ENCODE results near the gene ADCY2.
A peak's percentile ranks its signal among the peaks of the same experiment; 100 is the strongest.

ADCY2 gene

DNA sequence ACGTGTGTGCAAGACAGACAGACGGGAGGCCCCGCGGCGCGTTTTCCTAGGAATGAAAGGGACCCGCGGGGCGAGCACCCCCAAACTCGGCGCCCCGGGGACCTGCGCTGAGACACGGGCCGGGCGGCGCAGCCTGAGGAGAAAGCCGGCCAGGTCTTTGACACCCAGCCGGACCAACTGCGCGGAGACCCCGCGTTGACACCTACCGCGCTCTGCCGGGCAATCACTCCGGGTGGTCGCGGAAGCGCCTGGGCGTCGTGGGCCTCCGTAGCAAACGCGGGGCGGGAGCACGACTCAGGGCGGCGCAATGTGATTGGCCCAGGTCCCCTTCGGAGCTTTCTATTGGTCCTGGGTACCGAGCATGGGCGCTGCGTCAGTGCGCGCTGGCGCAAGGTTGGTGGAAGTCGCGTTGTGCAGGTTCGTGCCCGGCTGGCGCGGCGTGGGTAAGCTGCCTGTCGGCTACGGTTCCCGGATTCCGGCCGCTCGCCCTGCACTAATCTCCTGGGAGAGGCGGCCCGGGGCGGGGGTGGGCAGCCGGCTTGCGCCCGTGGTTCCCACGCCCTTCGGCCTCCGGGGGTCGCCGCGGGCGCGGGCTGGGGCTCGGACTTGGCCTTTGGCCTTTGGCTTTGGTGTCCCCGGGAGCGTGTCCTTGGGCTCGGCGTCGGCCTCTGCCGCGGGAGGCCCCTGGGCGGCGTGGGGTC is 473.0 kb downstream of the ADCY2 start, which contains the start of the genes FASTKD3 and MTRR (continued):
- TF ChIP-seq ZFP37 (tag by site-specific recombination; IDR thresholded peaks at IDR 0.05) (0 out of 2 replicates have a peak, but pooled peaks have one; percentile 46), ZNF837 (tag by site-specific recombination; IDR thresholded peaks at IDR 0.05) (no peak), ZNF416 (tag by site-specific recombination; IDR thresholded peaks at IDR 0.05) (no peak), ZNF433 (tag by site-specific recombination; IDR thresholded peaks at IDR 0.05; ENCODE audit: low read depth) (no peak), ZNF621 (tag by site-specific recombination; IDR thresholded peaks at IDR 0.05) (no peak), ZNF626 (tag by site-specific recombination; IDR thresholded peaks at IDR 0.05) (no peak), ZNF561 (tag by site-specific recombination; IDR thresholded peaks at IDR 0.05; ENCODE audit: borderline replicate concordance) (peak; percentile 87), FEZF1 (tag by site-specific recombination; IDR thresholded peaks at IDR 0.05) (no peak), ZNF670 (tag by site-specific recombination; IDR thresholded peaks at IDR 0.05; ENCODE audit: low read depth) (no peak), ZNF202 (tag by site-specific recombination; IDR thresholded peaks at IDR 0.05; ENCODE audit: borderline replicate concordance) (no peak), GLI4 (tag by site-specific recombination; IDR thresholded peaks at IDR 0.05) (no peak), ZSCAN16 (tag by site-specific recombination; IDR thresholded peaks at IDR 0.05) (no peak), ZNF596 (tag by site-specific recombination; IDR thresholded peaks at IDR 0.05) (peak; percentile 10; the same call in 1 of the 2 replicates), ZNF121 (tag by site-specific recombination; IDR thresholded peaks at IDR 0.05) (no peak), ZNF677 (tag by site-specific recombination; IDR thresholded peaks at IDR 0.05) (no peak), WT1 (tag by site-specific recombination; IDR thresholded peaks at IDR 0.05) (no peak), TCF7L2 (IDR thresholded peaks at IDR 0.05; ENCODE audit: borderline replicate concordance, low read depth, low read length) (no peak), SALL2 (tag by site-specific recombination; IDR thresholded peaks at IDR 0.05; ENCODE audit: borderline replicate concordance) (no peak), BCL11A (tag by site-specific recombination; IDR thresholded peaks at IDR 0.05; ENCODE audit: low read depth) (no peak)
- TF ChIP-seq, protein P1, sequence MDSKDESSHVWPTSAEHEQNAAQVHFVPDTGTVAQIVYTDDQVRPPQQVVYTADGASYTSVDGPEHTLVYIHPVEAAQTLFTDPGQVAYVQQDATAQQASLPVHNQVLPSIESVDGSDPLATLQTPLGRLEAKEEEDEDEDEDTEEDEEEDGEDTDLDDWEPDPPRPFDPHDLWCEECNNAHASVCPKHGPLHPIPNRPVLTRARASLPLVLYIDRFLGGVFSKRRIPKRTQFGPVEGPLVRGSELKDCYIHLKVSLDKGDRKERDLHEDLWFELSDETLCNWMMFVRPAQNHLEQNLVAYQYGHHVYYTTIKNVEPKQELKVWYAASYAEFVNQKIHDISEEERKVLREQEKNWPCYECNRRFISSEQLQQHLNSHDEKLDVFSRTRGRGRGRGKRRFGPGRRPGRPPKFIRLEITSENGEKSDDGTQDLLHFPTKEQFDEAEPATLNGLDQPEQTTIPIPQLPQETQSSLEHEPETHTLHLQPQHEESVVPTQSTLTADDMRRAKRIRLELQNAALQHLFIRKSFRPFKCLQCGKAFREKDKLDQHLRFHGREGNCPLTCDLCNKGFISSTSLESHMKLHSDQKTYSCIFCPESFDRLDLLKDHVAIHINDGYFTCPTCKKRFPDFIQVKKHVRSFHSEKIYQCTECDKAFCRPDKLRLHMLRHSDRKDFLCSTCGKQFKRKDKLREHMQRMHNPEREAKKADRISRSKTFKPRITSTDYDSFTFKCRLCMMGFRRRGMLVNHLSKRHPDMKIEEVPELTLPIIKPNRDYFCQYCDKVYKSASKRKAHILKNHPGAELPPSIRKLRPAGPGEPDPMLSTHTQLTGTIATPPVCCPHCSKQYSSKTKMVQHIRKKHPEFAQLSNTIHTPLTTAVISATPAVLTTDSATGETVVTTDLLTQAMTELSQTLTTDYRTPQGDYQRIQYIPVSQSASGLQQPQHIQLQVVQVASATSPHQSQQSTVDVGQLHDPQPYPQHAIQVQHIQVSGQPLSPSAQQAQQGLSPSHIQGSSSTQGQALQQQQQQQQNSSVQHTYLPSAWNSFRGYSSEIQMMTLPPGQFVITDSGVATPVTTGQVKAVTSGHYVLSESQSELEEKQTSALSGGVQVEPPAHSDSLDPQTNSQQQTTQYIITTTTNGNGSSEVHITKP (tag by site-specific recombination; IDR thresholded peaks at IDR 0.05): peak; percentile 84
- TF ChIP-seq, protein P2, sequence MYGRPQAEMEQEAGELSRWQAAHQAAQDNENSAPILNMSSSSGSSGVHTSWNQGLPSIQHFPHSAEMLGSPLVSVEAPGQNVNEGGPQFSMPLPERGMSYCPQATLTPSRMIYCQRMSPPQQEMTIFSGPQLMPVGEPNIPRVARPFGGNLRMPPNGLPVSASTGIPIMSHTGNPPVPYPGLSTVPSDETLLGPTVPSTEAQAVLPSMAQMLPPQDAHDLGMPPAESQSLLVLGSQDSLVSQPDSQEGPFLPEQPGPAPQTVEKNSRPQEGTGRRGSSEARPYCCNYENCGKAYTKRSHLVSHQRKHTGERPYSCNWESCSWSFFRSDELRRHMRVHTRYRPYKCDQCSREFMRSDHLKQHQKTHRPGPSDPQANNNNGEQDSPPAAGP (tag by site-specific recombination; IDR thresholded peaks at IDR 0.05): no peak; the same call in 1 of the 2 replicates
- TF ChIP-seq, protein P3, sequence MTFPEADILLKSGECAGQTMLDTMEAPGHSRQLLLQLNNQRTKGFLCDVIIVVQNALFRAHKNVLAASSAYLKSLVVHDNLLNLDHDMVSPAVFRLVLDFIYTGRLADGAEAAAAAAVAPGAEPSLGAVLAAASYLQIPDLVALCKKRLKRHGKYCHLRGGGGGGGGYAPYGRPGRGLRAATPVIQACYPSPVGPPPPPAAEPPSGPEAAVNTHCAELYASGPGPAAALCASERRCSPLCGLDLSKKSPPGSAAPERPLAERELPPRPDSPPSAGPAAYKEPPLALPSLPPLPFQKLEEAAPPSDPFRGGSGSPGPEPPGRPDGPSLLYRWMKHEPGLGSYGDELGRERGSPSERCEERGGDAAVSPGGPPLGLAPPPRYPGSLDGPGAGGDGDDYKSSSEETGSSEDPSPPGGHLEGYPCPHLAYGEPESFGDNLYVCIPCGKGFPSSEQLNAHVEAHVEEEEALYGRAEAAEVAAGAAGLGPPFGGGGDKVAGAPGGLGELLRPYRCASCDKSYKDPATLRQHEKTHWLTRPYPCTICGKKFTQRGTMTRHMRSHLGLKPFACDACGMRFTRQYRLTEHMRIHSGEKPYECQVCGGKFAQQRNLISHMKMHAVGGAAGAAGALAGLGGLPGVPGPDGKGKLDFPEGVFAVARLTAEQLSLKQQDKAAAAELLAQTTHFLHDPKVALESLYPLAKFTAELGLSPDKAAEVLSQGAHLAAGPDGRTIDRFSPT (tag by site-specific recombination; IDR thresholded peaks at IDR 0.05): peak; percentile 99
- TF ChIP-seq, protein P4, sequence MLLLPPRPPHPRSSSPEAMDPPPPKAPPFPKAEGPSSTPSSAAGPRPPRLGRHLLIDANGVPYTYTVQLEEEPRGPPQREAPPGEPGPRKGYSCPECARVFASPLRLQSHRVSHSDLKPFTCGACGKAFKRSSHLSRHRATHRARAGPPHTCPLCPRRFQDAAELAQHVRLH (tag by site-specific recombination; IDR thresholded peaks at IDR 0.05): peak; percentile 88
- TF ChIP-seq, protein P5, sequence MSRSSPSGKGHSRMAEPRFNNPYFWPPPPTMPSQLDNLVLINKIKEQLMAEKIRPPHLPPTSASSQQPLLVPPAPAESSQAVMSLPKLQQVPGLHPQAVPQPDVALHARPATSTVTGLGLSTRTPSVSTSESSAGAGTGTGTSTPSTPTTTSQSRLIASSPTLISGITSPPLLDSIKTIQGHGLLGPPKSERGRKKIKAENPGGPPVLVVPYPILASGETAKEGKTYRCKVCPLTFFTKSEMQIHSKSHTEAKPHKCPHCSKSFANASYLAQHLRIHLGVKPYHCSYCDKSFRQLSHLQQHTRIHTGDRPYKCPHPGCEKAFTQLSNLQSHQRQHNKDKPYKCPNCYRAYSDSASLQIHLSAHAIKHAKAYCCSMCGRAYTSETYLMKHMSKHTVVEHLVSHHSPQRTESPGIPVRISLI (tag by site-specific recombination; IDR thresholded peaks at IDR 0.05): no peak
- TF ChIP-seq, protein P6, sequence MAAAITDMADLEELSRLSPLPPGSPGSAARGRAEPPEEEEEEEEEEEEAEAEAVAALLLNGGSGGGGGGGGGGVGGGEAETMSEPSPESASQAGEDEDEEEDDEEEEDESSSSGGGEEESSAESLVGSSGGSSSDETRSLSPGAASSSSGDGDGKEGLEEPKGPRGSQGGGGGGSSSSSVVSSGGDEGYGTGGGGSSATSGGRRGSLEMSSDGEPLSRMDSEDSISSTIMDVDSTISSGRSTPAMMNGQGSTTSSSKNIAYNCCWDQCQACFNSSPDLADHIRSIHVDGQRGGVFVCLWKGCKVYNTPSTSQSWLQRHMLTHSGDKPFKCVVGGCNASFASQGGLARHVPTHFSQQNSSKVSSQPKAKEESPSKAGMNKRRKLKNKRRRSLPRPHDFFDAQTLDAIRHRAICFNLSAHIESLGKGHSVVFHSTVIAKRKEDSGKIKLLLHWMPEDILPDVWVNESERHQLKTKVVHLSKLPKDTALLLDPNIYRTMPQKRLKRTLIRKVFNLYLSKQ (tag by site-specific recombination; IDR thresholded peaks at IDR 0.05; ENCODE audit: borderline replicate concordance): peak; percentile 11; the same call in 1 of the 2 replicates
- TF ChIP-seq, protein P7, sequence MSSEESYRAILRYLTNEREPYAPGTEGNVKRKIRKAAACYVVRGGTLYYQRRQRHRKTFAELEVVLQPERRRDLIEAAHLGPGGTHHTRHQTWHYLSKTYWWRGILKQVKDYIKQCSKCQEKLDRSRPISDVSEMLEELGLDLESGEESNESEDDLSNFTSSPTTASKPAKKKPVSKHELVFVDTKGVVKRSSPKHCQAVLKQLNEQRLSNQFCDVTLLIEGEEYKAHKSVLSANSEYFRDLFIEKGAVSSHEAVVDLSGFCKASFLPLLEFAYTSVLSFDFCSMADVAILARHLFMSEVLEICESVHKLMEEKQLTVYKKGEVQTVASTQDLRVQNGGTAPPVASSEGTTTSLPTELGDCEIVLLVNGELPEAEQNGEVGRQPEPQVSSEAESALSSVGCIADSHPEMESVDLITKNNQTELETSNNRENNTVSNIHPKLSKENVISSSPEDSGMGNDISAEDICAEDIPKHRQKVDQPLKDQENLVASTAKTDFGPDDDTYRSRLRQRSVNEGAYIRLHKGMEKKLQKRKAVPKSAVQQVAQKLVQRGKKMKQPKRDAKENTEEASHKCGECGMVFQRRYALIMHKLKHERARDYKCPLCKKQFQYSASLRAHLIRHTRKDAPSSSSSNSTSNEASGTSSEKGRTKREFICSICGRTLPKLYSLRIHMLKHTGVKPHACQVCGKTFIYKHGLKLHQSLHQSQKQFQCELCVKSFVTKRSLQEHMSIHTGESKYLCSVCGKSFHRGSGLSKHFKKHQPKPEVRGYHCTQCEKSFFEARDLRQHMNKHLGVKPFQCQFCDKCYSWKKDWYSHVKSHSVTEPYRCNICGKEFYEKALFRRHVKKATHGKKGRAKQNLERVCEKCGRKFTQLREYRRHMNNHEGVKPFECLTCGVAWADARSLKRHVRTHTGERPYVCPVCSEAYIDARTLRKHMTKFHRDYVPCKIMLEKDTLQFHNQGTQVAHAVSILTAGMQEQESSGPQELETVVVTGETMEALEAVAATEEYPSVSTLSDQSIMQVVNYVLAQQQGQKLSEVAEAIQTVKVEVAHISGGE (tag by site-specific recombination; conservative IDR thresholded peaks at IDR 0.05; ENCODE audit: low read depth): peak; percentile 87

Measured in HEK293 (cell line).